HL-60 (cell line): ENCODE results near the gene PDK2.

Experiments used
- DNase-seq, 2 experiments: peaks; one replicate each; pipeline ENCODE4 v3.0.0-alpha.2; 2010 to 2020; ENCODE audit warnings: low read depth in 1 of 2, low spot score in 1 of 2
- H3K27ac ChIP-seq: fragments of 250-450 bp; sonication (Bioruptor Pico); replicated peaks from 2 replicates; pipeline ENCODE4 v1.5.1; 2020; ENCODE audit warnings: mild to moderate bottlenecking, moderate library complexity
- H3K27me3 ChIP-seq: fragments of 250-450 bp; sonication (Bioruptor Pico); 2 replicates; pipeline ENCODE4 v1.5.1; 2021; ENCODE audit warnings: mild to moderate bottlenecking, moderate library complexity; ENCODE audit not compliant: insufficient read depth, poor library complexity, severe bottlenecking
- H3K4me3 ChIP-seq: replicated peaks from 2 replicates; pipeline ENCODE4 v1.5.1; 2011; ENCODE audit warnings: mild to moderate bottlenecking, control low read depth, low read length; ENCODE audit not compliant: insufficient read depth
- CTCF ChIP-seq: IDR thresholded peaks from one replicate; pipeline ENCODE4 v1.5.1; 2011; ENCODE audit warnings: low read length, control low read depth, inconsistent platforms; ENCODE audit not compliant: insufficient read depth
- GABPA ChIP-seq: IDR thresholded peaks from 2 replicates; pipeline ENCODE4 v1.6.1; 2012; ENCODE audit warnings: low read depth
- POLR2AphosphoS5 ChIP-seq: IDR thresholded peaks from 2 replicates; pipeline ENCODE4 v1.6.1; 2012; ENCODE audit warnings: low read depth
- SPI1 ChIP-seq: IDR thresholded peaks from 2 replicates; pipeline ENCODE4 v1.6.1; 2012; ENCODE audit warnings: low read depth, mild to moderate bottlenecking, borderline replicate concordance
- TF ChIP-seq, protein P1 (sequence below): IDR thresholded peaks from 2 replicates; pipeline ENCODE4 v1.6.1; 2012; ENCODE audit warnings: low read depth; ENCODE audit not compliant: insufficient replicate concordance

PDK2 gene

GRCh38 chr17:50090071-50090470 is 5.1 kb upstream of the PDK2 start:
- no peak overlapping the region for H3K27ac ChIP-seq
- H3K27me3 ChIP-seq, result peaks cover 18% of the 10 kb centered on the region
- H3K4me3 ChIP-seq, result no peak overlapping the region
- TF ChIP-seq CTCF, result no peak
- no peak for DNase-seq

DNA sequence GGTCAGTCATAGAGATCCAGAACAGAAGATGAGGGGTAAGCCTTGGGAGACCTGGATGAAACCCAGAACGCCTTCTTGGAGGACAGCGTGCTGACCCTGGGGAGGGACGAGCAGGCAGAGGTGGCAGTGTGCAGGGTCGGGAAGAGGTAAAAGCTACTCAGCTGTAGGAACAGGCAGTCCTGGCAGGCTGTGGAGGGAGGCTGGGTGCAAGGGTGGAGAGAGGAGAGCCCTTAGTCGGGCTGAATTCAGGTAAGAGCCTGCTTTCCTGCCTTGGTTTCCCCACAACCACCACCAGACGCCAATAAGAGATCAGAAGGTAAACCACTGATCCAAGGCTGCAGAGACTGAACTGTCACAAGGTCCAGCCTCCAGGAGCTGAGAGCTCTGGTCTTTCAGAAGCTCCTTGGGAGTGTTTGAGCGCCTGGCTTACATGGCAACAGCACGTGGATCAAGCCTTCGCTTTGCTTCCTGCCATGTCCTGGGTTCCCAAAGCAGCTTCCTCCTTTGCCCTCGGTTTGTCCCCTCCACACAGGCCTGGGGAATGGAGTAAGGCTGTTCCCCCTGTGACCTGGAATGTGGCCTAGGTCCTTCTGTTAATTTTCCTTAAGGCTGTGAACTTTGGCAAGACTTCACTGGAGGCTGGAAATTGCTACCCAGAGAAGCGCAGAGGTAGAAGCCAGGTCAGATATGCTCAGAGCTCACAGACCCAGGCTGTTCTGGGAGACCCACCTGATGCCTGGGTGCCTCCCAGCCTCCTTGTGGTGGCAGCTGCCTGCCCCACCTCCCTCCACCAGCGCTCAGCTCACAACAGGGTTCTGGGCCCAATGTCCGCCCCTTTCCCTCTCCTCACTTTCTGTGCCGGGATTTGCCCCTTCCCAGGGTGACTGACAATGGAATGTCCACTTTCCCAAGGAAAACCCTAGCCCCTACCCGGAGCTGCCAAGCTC is 3.9 kb upstream of the PDK2 start:
- H3K4me3 ChIP-seq, result no peak overlapping the region
- no peak overlapping the region for H3K27ac ChIP-seq
- TF ChIP-seq GABPA, result no peak
- TF ChIP-seq, protein P1, sequence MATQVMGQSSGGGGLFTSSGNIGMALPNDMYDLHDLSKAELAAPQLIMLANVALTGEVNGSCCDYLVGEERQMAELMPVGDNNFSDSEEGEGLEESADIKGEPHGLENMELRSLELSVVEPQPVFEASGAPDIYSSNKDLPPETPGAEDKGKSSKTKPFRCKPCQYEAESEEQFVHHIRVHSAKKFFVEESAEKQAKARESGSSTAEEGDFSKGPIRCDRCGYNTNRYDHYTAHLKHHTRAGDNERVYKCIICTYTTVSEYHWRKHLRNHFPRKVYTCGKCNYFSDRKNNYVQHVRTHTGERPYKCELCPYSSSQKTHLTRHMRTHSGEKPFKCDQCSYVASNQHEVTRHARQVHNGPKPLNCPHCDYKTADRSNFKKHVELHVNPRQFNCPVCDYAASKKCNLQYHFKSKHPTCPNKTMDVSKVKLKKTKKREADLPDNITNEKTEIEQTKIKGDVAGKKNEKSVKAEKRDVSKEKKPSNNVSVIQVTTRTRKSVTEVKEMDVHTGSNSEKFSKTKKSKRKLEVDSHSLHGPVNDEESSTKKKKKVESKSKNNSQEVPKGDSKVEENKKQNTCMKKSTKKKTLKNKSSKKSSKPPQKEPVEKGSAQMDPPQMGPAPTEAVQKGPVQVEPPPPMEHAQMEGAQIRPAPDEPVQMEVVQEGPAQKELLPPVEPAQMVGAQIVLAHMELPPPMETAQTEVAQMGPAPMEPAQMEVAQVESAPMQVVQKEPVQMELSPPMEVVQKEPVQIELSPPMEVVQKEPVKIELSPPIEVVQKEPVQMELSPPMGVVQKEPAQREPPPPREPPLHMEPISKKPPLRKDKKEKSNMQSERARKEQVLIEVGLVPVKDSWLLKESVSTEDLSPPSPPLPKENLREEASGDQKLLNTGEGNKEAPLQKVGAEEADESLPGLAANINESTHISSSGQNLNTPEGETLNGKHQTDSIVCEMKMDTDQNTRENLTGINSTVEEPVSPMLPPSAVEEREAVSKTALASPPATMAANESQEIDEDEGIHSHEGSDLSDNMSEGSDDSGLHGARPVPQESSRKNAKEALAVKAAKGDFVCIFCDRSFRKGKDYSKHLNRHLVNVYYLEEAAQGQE, result no peak
- no peak for TF ChIP-seq POLR2AphosphoS5
- TF ChIP-seq CTCF, result no peak
- TF ChIP-seq SPI1, result no peak
- H3K27me3 ChIP-seq, result peaks cover 30% of the 10 kb centered on the region
- DNase-seq, result no peak

- DNase-seq, result no peak
- Histone ChIP-seq H3K4me3 (no peak overlapping the region), H3K27ac (no peak overlapping the region), H3K27me3 (peaks cover 33% of the 10 kb centered on the region)
- TF ChIP-seq GABPA (no peak), CTCF (no peak), POLR2AphosphoS5 (no peak), SPI1 (no peak)
- TF ChIP-seq, protein P1, result no peak
Measured at GRCh38 chr17:50091918-50092285, 3.2 kb upstream of the PDK2 start.

DNA sequence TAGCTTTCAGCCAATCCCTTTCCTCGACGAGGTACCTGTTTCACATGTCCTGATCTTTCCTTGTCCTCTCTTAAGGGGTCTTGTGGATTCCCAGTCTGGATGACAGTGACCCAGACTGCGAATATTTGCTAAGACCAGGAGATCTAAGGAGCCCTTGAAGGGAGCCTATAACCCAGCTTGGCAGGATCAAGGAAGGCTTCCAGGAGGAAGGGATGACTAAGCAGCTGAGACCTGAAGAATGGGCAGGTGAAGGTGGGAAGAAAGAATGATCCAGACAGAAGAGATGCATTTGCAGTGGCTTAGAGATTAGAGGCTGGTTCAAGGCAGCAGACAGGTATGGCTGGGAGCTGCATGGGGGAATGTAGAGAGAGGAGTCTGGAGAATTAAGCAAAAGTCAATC is 1.9 kb upstream of the PDK2 start:
- no peak for DNase-seq
- H3K4me3 ChIP-seq, result no peak overlapping the region
- TF ChIP-seq, protein P1, result no peak
- no peak for TF ChIP-seq POLR2AphosphoS5
- TF ChIP-seq GABPA, result no peak
- no peak for TF ChIP-seq CTCF
- no peak for TF ChIP-seq SPI1
- no peak overlapping the region for H3K27ac ChIP-seq
- peaks cover 33% of the 10 kb centered on the region for H3K27me3 ChIP-seq
